ENCODE results near the gene ATP8B3.

The ATP8B3 gene

GRCh38 chr19:1830978-1831377 is 18.9 kb upstream of the ATP8B3 start:
- no peak for FAIRE-seq

GRCh38 chr19:1830568-1830967 is 18.5 kb upstream of the ATP8B3 start:
- no peak for FAIRE-seq

- FAIRE-seq: no peak
Observed at GRCh38 chr19:1829958-1830357, 17.9 kb upstream of the ATP8B3 start.

GRCh38 chr19:1828279-1829238 is 16.5 kb upstream of the ATP8B3 start:
- FAIRE-seq: no peak

GRCh38 chr19:1827566-1828278 is 15.6 kb upstream of the ATP8B3 start:
- FAIRE-seq: no peak

- no peak for FAIRE-seq
Observed at GRCh38 chr19:1826557-1827521, 14.8 kb upstream of the ATP8B3 start.

- no peak for FAIRE-seq
Observed at GRCh38 chr19:1825909-1826556, 14.0 kb upstream of the ATP8B3 start.

GRCh38 chr19:1824252-1824622 is 12.2 kb upstream of the ATP8B3 start:
- FAIRE-seq: no peak

GRCh38 chr19:1823539-1824251 is 11.6 kb upstream of the ATP8B3 start:
- no peak for FAIRE-seq

GRCh38 chr19:1823020-1823419 is 10.9 kb upstream of the ATP8B3 start:
- no peak for FAIRE-seq

- FAIRE-seq: no peak
Observed at GRCh38 chr19:1822210-1822609, 10.1 kb upstream of the ATP8B3 start.

GRCh38 chr19:1819341-1820255 is 7.5 kb upstream of the ATP8B3 start:
- no peak for FAIRE-seq

- FAIRE-seq: no peak
Observed at GRCh38 chr19:1818549-1819195, 6.6 kb upstream of the ATP8B3 start.

- FAIRE-seq: no peak
Observed at GRCh38 chr19:1817553-1818179, 5.6 kb upstream of the ATP8B3 start.

GRCh38 chr19:1816530-1817298 is 4.6 kb upstream of the ATP8B3 start:
- no peak for FAIRE-seq

- no peak for FAIRE-seq
Observed at GRCh38 chr19:1815605-1816529, 3.8 kb upstream of the ATP8B3 start.

GRCh38 chr19:1814833-1815604 is 2.9 kb upstream of the ATP8B3 start:
- no peak for FAIRE-seq

Measured in G401.6 (cell line).